LNCaP clone FGC (cell line): ENCODE data around the gene SREBF2.

Experiments used
- DNase-seq: peaks from one replicate; pipeline ENCODE4 v3.0.0-alpha.2; 2011; ENCODE audit warnings: low read depth
- H3K4me3 ChIP-seq: 2 replicates; pipeline ENCODE4 v1.5.1; 2011; ENCODE audit warnings: mild to moderate bottlenecking, low read depth, low read length, control low read depth
- TF ChIP-seq, protein P1 (sequence below): IDR thresholded peaks from 2 replicates; pipeline ENCODE4 v1.5.1; 2012; ENCODE audit warnings: mild to moderate bottlenecking; ENCODE audit not compliant: control insufficient read depth, insufficient read depth; ENCODE audit errors: extremely low read depth

Gene SREBF2

DNA sequence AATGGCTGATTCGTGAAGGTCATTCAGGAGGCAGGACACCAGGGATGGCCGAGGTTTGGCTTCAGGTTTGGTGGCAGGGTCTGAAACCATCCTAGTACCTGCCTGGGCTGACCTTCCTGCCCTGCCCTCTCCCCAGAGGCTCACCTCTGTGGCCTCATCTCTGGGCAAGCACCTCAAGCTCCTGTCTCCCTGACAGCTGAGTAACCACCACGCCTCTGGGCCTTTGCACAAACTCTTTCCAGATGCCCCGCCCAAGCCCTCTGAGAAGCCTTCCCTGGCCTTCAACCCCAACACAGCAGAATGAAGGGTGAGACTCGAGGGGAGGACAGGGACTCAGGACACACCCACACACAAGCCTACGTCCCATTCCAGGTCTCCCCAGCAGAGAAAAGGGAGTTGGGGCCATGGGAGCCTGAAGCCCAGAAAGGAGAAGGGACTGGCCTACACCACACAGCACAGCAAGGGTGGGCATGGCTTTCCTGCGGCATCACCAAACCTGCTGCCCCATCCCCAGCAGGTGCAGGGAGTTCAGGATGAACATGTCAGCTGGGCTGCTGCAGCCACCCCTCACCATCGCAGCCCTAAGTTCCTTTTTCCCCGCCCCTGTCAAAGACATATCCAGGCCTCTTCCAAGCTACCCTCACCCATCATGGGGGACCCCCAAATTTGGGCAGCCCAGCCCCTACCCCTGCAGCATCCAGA lies 79.6 kb downstream of the SREBF2 start:
- no peak overlapping the region for H3K4me3 ChIP-seq
- DNase-seq, result no peak
- TF ChIP-seq, protein P1, sequence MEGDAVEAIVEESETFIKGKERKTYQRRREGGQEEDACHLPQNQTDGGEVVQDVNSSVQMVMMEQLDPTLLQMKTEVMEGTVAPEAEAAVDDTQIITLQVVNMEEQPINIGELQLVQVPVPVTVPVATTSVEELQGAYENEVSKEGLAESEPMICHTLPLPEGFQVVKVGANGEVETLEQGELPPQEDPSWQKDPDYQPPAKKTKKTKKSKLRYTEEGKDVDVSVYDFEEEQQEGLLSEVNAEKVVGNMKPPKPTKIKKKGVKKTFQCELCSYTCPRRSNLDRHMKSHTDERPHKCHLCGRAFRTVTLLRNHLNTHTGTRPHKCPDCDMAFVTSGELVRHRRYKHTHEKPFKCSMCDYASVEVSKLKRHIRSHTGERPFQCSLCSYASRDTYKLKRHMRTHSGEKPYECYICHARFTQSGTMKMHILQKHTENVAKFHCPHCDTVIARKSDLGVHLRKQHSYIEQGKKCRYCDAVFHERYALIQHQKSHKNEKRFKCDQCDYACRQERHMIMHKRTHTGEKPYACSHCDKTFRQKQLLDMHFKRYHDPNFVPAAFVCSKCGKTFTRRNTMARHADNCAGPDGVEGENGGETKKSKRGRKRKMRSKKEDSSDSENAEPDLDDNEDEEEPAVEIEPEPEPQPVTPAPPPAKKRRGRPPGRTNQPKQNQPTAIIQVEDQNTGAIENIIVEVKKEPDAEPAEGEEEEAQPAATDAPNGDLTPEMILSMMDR, result no peak

DNA sequence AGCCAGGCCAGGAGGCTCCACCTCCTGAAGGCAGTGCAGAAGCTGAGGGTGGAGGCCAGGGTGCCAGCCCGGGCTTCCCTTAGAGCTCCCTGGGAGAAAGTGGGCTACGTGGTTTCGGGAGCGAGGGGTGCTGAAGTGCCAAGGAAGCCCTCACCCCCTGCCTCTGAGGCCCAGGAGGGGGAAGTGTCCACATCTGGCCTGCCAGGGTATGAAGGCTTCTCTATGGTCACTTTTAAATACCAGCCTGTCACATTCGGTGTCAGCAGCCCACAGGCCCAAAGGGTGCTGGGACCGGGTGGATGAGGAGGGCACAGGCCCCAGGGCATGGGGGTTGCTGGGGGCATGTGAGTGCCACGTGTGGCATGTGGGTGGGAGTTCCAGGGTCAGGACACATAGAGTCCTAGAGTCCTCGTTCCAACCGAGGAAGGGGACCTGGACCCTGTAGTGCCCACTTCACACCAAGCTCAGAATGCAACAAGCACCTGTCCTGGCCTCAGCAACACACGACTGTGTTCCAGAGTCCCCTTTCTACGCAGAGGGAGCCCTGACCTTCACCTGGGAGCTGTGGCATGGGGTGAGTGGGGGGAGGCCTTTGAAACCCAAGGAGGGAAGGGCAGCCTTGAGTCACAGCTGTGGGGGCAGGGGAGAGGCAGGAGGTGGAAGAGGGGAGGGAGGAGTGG lies 80.3 kb downstream of the SREBF2 start:
- TF ChIP-seq, protein P1, result no peak

DNA sequence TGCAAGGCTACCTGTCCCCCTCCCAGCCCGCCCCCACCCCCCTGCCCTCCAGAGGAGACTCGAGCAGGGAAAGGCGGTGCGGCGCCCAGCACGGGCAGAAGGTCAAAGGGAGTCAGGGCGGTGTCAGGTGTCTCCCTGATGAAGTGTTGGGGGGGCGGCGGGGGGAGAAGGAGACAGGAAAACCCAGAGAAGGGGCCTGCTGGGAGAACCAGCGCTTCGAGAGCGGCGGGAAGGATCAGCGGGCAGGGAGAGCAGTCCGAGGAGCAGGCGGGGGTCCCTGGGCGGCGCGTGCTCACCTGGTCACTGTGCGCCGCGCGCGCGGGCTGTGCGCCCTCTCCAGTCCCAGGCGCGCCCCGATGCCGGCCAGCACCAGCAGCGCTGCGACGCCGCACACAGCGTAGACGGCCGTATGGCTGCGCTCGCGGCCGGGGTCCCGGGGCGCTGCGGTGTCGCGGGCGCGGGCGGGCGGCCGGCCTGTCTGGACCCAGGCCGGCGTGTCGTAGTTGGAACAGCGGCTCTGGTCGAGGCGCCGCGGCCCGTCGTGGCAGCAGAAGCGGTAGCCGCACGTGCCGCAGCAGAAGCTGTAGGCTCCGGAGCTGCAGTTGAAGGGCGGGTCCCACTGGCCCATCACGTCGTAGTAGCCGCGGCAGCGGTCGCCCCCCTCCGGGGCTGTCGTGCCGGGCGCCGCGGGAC lies 81.1 kb downstream of the SREBF2 start:
- H3K4me3 ChIP-seq, result no peak overlapping the region
- TF ChIP-seq, protein P1, result no peak
- no peak for DNase-seq

More for the DNA sequence above, 80.3 kb downstream of the SREBF2 start:
- no peak overlapping the region for H3K4me3 ChIP-seq
- DNase-seq, result no peak

DNA sequence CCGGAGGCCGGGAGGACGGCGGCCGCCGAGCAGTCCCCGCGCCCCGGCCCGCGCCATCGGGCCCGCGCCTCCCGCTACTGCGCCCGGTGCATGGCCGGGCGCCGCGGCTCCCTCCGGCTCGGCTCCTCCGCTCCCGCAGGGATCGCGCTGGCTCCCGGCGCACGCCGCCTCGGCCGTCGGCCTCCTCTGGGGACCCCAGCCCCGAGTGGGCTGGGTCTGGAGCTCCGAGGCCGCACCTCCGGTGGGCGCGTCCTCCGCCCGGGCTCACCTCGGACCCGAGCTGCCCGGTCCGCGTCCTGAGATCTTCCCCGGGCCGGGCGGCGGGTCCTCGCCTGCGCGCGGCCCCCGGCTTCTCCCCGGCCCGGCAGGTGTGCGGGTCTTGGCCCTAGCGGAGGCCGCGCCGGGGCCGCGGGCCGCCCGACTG lies 81.7 kb downstream of the SREBF2 start:
- TF ChIP-seq, protein P1, result no peak
- DNase-seq, result no peak
- H3K4me3 ChIP-seq, result no peak overlapping the region

DNA sequence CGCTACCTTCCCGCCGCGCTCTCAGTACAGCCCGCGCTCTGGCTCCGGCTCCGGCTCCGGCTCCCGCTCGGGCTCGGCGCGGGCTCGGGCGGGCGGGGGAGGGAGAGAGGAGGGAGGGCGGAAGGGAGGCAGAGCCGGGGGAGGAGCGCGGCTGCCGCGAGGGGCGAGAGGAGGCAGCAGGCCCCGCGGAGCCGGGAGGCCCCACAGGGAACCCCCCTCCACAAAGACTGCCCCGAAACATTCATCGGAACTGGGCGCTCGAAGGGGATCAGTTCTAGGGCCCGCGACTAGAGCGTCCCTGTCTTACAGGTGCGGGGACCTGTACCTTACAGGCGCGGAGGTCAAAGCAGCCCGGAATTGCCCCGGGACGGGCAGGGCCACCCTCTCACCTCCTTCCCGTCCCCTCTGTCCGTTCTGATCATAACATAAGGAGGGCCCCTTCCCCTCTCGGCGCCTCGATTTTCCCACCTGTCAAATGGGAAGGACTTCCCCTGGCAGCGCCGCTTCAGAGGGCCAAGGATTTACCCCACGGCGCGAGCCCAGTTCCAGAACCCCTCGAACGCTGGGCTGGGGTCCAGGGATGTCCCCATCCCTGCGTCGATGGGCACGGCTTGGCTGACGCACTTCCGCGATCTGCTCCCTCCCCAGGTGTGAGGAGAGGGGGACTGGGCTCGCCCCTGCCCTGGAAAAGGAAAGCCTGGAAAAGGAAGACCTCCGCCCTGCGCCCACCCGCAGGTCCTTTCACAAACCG lies 82.3 kb downstream of the SREBF2 start, which contains the start of gene SHISA8:
SHISA8 (minus strand) TSS at position 40 of the 751 bp plus-strand sequence. CDS start 407 bp downstream, outside the sequence.
- TF ChIP-seq, protein P1, result no peak
- no peak within 1 kb of the TSS for H3K4me3 ChIP-seq
- no peak for DNase-seq

DNA sequence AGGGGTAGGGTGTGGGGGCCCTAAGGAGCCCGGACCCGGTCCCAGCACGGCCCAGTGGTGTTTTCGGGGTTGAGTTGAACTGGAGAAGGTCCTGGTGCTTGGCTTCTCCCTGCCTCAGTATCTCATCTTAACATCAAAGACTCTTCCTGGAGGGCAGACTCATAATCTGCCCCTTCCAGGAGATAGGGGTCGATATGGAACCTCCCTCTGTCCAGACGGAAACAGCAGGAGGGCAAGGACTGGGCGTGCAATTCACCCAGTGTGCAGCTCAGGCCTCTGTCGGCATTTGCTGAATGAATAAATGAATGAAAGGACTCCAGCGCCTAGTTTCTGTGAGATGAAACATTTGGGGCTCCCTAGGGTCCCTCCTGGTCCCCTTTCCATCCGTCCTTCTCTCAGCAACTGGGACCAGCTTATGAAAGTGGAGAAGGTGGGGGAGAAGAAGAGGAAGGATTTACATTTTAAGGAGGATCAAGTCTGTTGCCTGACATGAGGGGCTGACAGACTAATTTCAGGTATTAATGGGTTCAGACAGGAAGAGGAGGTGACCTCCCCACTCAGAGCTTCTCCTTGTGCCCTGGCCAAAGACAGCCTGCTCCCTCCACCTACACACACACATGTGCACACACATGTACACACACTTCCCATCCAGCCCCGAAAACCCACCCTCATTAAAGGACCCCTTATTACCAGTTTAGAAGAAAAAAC lies 83.0 kb downstream of the SREBF2 start:
- H3K4me3 ChIP-seq, result no peak overlapping the region
- no peak for DNase-seq
- TF ChIP-seq, protein P1, result no peak
